ENCODE results near the gene C13orf46.
"Not testable (repeated sequence)": the region's sequence is repeated elsewhere in the genome, so short reads cannot be mapped to it uniquely, and the experiment has no call there.

C13orf46 gene

GRCh38 chr13:113913408-113913807 is 60.5 kb downstream of the C13orf46 start:
- H3K4me3 ChIP-seq (ENCODE audit: low read depth, low read length) = not testable (repeated sequence)

DNA sequence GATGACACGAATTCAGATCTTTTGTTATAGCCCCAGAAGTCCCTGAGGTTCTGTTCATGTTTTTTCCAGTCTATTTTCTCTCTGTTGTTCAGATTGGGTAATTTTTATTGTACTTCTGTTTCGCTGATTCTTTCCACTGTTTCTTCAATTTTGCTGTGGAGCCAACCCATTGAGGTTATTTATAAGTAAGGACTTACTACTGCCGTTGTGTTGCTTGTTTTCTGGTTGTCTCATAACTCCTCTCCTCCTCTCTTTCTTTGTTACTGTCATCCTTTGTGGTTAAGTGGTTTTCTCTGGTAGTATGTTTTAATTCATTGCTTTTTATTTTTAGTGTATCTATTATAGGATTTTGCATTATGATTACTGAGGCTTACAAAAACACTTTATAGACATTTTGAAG is 61.3 kb downstream of the C13orf46 start:
- H3K4me3 ChIP-seq (ENCODE audit: low read depth, low read length) = no peak overlapping the region

- no peak overlapping the region for H3K4me3 ChIP-seq (ENCODE audit: low read depth, low read length)
Observed at GRCh38 chr13:113907635-113908617, 66.0 kb downstream of the C13orf46 start.

DNA sequence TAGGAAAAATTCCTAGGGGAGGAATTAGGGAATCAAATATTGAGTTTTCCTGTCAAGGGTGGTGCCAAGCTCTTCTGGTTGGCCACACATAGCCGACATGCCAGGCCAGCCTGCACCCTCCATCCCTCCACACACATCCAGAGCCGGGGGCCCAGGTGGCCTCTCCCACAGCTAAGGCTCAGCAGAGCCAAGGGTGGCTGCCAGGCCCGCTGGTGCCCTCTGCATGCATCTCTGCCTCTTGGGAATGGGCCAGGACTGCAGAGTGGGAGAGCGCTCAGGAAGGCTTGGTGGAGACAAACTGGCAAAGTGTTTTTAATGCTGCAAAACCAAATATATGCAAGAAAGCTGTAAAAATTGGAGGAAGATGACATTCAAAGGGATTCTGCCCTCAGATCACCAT is 67.3 kb downstream of the C13orf46 start:
- no peak overlapping the region for H3K4me3 ChIP-seq (ENCODE audit: low read depth, low read length)

GRCh38 chr13:113905942-113906341 is 67.9 kb downstream of the C13orf46 start:
- no peak overlapping the region for H3K4me3 ChIP-seq (ENCODE audit: low read depth, low read length)

DNA sequence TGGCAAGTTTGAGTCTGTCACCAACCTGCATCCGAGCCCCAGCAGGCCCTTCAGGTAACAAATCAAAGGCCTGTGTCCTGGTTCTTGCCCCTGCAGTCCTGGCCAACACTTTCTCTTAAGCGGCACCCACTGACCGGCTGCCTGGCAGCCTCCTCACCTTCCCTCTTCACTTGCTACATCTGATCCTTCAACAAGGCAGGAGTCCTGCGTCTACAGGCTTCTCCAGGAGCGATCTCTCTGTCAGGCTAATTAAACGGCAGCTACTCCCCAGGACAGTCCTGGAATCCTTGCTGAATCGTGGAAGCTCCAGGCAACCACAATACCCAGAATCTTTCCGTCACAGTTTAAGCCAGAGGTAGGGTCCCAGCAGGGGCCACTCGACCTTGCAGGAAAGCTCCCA is 68.9 kb downstream of the C13orf46 start:
- no peak overlapping the region for H3K4me3 ChIP-seq (ENCODE audit: low read depth, low read length)

- no peak overlapping the region for H3K4me3 ChIP-seq (ENCODE audit: low read depth, low read length)
Observed at GRCh38 chr13:113904411-113904810, 69.5 kb downstream of the C13orf46 start.

DNA sequence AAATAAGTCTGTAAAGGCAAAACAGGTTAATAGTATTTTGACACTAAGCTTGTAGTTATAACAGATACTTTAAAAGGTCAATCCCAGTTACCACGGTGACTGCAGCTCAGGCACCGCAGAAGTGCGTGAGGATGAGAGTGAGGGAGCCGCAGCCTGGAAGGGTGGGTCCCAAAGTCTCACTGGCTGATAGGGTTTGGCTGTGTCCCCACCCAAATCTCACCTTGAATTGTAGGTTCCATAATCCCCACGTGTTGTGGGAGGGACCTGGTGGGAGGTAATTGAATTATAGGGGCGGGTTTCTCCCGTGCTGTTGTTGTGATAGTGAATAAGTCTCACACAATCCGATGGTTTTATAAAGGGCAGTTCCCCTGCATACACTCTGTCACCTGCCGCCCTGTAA is 70.0 kb downstream of the C13orf46 start:
- no peak overlapping the region for H3K4me3 ChIP-seq (ENCODE audit: low read depth, low read length)
